8988T (cell line): ENCODE measurements around the gene FAR1.
"Not testable (repeated sequence)": the region's sequence is repeated elsewhere in the genome, so short reads cannot be mapped to it uniquely, and the experiment has no call there.

ENCODE experiments used
- DNase-seq: peaks from one replicate; pipeline ENCODE4 v3.0.0; 2011

FAR1 gene, protein sequence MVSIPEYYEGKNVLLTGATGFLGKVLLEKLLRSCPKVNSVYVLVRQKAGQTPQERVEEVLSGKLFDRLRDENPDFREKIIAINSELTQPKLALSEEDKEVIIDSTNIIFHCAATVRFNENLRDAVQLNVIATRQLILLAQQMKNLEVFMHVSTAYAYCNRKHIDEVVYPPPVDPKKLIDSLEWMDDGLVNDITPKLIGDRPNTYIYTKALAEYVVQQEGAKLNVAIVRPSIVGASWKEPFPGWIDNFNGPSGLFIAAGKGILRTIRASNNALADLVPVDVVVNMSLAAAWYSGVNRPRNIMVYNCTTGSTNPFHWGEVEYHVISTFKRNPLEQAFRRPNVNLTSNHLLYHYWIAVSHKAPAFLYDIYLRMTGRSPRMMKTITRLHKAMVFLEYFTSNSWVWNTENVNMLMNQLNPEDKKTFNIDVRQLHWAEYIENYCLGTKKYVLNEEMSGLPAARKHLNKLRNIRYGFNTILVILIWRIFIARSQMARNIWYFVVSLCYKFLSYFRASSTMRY

DNA sequence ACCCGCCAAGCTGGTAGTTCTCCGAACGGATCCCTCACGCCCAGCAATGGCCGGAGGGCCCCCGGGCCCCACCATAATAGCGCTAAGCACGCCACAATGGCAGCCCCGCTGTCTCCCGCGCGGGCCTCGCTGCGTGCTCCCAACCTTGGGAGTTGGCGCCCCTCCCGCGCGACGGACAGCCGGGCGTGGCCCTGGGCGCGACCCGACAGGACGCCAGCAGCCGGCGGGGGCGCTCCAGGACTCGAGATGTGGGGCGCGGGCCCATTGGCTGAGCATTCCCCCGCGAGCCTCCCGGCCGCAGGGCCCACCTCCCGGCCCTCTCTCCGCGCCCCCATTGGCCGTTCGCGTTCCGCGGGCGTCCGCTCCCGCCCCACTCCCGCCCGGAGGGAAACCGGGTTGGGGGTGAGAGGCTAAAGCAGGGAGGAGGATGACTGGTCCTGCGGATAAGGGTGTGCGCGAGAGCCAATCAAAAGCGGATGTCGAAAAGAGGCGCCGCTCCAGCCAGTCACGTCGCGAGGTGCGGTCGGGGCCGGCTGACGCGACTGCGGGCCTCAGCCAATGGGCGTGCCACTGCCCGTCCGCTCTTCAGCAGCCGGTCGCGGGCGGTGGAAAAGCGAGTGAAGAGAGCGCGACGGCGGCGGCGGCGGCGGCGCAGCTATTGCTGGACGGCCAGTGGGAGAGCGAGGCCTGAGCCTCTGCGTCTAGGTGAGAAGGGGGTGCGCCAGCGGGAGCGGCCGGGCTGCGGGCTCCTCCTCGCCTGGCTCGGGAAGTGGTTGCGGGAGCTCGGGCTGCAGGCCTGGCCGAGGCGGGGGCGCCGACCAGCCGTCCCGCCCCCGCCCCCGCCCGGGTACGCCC, at the start of gene FAR1:
TSS of gene FAR1 (plus strand) at position 567 of the 855 bp plus-strand sequence. CDS start 26,098 bp downstream, outside the sequence.
- peak; percentile 88 for DNase-seq

DNA sequence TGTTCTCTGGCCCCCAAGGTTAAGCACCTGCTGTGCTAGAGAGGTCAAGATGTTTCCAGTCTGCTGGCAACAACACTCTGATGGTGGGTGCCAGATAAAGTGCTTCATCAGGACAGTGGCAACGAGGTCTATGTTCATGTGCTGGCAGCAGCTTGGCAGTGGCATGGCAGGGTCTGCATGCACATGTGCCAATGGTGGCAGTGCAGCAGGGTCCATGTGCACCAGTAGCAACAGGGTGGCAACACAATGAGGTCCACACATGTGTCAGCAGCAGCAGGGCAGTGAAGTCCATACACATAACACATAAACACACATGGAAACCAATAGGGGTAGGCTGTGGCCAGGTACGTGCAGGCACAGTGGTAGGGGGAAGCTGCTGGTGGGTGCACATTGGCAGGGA, 48.4 kb upstream of the FAR1 start:
- no peak for DNase-seq

DNA sequence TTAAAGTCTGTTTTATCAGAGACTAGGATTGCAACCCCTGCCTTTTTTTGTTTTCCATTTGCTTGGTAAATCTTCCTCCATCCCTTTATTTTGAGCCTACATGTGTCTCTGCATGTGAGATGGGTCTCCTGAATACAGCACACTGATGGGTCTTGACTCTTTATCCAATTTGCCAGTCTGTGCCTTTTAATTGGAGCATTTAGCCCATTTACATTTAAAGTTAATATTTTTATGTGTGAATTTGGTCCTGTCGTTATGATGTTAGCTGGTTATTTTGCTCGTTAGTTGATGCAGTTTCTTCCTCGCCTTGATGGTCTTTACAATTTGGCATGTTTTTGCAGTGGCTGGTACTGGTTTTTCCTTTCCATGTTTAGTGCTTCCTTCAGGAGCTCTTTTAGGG, 41.6 kb upstream of the FAR1 start:
- DNase-seq = not testable (repeated sequence)

DNA sequence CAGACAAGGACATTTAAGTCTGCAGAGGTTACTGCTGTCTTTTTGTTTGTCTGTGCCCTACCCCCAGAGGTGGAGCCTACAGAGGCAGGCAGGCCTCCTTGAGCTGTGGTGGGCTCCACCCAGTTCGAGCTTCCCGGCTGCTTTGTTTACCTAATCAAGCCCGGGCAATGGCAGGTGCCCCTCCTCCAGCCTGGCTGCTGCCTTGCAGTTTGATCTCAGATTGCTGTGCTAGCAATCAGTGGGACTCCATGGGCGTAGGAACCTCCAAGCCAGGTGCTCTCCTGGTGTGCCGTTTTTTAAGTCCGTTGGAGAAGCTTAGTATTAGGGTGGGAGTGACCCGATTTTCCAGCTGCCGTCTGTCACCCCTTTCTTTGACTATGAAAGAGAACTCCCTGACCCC, 39.8 kb upstream of the FAR1 start:
- not testable (repeated sequence) for DNase-seq

DNA sequence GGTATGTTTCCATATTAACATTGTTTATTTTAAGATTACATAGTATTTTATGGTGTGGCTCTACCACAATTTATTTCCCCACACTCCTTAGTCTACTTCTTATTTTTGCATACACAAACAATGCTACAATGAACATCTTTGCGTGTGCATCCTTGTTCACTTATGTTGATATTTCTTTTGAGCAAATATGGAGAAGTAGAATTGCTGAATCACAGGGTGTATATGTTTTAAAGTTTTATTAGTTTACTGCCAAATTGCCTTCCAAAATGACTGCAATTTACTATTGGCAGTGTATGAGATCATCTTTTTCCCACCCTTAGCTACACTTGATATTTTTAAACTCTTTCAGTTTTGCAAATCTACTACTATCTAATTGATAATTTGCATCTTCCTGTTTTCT, 38.7 kb upstream of the FAR1 start:
- DNase-seq = no peak

DNA sequence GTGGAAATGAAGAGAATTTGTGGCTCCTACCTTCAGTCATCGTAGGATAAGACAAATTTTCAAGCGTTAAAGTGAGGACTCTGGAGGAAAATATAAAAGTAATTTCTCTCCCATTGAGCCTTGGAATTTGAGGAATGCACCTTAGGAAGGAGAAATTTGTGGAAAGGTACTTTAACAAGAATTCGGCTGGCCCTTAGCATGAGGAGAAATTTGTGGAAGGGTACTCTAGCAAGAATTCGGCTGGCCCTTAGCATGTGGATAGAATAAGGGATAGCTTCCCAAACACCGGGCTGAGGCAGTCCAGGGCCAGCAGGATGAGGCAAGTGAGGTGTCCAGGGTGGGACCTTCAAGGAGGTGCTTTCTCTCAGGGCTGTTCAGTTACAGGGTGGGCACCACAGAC, 33.2 kb upstream of the FAR1 start:
- no peak for DNase-seq

DNA sequence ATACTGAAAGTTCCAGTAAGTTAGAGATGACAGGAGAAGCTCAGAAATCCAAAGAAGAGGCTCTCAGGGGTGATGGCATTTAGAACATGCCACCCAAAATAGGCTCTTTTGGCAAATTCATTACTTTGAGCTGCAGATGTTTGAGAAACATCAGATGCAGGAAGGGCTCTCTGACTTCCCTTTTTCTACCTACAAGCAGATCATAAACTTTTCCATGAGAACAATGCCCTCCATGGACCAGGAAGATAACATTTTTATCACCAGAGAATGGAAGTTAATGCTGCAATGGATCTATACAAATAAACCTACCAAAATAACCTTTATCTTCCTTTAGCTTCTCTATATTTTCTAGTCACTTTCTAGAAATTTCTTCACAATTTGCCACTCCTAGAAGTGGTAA, 32.7 kb upstream of the FAR1 start:
- DNase-seq = no peak

DNA sequence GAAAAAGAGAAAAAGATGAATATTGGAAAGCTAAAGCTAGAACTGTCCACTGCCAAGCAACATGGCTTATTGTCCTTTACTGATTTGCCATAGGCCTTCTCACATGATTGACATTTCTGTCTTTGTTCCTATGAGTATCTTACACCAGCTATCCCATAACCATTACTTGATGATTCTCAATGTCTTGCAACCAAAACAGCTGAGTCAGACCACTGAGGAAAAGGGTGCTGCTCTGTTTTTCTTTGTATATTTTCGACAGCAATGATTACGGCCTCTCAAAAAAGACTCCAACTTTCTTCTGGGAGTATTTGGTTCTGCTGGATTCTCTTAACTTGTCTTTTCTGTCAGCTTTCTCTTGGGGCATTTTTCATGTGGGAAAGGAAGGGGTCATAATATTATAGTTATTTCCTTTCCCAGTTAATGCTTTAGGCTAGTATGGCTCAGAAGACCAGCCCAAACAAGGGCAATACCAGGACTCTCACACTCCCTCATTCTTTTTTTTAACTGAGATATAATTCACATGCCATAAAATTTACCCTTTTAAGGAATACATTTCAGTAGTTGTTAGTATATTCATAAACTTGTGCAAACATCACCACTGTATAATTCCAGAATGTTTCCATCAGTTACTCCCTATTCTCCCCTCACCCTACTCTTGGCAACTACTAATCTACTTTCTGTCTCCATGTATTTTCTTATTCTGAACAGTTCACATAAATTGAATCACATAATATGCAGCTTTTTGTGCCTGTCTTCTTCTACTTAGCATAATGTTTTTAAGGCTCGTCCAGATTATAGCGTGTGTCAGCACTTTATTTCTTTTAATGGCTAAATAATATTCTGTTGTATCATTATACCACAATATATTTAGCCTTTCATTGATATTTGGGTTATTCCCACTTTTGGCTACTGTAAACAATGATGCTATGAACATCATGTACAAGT, 31.1 kb upstream of the FAR1 start:
- no peak for DNase-seq

- no peak for DNase-seq
These were observed 30.0 kb upstream of the FAR1 start for GRCh38 chr11:13638422-13638821.

DNA sequence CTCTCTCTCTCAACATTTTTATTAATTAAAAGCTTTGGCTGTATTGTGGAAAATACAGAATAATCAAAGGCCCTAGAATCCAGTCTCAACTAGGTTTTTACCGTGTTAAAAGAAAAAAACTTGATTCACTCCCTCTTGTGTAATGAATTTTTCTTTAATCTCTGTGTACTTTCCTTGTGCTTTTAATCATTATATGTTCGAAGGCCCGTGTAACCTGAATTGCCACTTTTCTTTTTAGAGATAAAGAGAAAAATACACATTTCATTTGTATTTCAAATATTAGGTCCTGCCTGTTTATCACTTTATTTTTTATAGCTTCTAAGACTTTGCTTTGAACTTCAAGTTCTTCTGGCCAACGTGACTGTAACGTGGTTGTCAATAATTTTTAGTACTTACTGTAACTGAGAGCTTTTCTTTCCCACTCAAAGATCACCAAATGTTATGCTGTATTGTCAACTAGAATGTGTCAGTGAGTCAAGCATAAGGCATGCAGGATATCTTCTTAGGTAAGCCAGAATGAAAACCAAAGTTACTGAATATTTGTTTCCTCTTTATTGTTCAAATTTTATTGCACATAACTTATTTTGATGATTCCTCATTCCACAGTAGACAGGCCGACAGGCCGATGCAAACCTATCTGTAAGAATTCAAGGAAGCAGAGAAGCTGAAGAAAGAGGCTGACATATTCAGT, 23.3 kb upstream of the FAR1 start:
- no peak for DNase-seq

DNA sequence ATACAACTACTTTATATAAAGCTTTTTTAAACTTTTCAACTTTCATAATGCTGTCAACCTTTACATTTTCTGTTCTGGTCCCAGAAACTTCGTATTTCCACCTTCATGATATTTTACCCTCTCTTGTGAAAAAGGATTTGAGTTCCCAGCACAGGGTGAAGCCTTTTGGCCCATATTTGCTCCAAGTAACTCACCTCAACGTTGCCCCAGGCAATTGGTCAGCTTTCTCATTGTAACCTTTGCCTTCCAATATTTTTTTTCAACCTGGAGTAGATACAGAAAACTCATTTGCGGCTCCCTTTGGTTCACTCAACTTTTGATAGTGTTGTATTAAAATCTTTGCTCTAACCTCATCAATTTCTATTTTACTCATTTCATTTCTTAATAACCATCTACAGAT, 21.1 kb upstream of the FAR1 start:
- no peak for DNase-seq

DNA sequence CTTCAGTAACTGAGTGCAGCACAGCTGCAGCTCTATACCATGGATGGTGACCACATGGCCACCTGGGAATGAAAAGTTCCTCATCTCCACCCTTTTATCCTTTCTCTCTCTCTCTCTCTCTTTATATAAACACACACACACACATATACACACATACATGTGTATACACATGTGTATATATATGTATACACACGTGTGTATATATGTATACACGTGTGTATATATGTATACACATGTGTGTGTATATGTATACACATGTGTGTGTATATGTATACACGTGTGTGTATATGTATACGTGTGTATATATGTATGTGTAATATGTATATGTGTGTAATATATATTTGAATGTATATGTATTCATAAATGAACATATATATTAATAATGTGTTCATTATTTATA, 18.8 kb upstream of the FAR1 start:
- no peak for DNase-seq

DNA sequence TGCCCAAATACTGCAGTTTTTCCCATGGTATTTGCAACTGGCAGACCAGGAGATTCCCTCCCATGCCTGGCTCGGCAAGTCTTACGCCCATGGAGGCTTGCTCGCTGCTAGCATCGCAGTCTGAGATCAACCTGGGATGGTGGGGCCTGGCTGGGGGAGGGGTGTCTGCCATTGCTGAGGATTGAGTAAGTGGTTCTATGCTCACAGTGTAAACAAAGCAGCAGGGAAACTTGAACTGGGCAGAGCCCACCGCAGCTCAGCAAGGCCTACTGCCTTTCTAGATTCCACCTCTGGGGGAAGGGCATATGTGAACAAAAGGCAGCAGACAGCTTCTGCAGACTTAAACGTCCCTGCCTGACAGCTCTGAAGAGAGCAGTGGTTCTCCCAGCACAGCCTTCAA, 17.0 kb upstream of the FAR1 start:
- DNase-seq = not testable (repeated sequence)

DNA sequence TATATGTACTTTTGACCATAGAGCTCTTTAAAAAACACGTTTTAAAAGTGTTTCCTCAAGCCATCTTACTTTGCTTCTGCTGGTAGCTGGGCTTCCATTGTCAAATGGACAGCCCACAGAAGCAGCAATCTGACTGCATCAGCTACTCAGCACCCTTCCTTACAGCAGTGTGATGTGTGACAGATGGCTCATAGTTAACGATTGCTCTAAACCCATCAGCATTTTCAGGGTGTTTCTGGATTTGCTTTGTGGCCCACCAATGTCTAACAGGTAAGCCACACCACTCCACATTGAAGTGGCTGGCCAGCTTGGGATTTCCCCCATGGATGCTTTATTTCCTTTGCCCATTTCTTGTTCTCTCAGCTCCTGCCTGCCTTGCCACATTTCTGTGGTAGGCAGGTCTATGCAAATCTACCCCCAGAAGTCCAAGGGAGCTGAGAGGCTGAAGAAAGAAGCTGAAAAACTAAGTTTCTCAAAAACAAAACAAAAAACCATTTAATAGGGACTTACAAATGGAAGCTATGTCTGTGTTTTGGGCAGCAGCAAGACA, 7.3 kb upstream of the FAR1 start:
- DNase-seq = no peak

- no peak for DNase-seq
These were observed 4.8 kb upstream of the FAR1 start for GRCh38 chr11:13663631-13664071.

- no peak for DNase-seq
These were observed 4.1 kb upstream of the FAR1 start for GRCh38 chr11:13664351-13664750.

GRCh38 chr11:13666708-13667107, 1.8 kb upstream of the FAR1 start:
- DNase-seq = no peak

DNA sequence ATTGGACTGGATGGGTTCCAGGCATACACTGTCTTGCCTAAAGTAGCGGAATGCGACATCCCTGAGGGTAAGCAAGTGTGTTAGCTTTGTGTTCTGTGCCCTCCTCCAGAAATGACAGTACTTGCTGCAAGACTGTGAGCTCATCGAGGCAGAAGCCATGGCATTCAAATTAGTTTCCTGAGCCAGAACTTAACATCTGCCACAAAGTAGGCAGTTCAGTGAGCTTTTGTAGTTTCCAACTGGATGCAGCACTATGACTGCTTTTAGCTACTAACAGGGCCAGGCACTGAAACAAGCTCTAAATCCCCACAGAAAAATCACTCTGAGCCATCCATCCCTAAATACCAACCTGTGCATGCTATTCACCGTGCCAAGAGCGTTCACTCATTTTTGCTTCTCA, 1.2 kb upstream of the FAR1 start:
- no peak for DNase-seq

DNA sequence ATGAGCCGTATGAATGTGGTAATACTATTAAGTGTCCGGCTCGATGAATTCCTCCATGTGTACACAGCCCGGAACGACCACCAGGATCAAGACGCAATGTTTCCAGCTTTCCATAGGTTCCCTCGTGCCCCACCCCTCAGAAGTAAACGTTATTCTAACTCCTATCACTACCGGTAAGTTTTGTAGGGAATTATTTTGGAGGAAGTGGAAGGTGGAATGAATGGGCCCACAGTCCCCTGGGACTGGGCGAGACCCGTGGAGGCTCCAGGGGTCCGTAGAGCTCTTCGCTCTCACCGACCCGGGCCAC, 720 bp upstream of the FAR1 start:
- no peak for DNase-seq

- peak; percentile 18 for DNase-seq
These were observed 571 bp downstream of the FAR1 start for GRCh38 chr11:13668957-13669521.
